Loucy (cell line): Measurements from ENCODE around the gene PTPRN2.

Experiments used
- H2AFZ ChIP-seq: fragments of 200-600 bp; sonication (generic); 2 replicates; pipeline ENCODE4 v1.6.0; 2016; ENCODE audit warnings: antibody characterized with exemption, mild to moderate bottlenecking, low read length, moderate library complexity
- H3F3A ChIP-seq: fragments of 200-600 bp; 2 replicates; pipeline ENCODE4 v1.6.0; 2016; ENCODE audit warnings: antibody characterized with exemption, low read depth, mild to moderate bottlenecking
- H3K27me3 ChIP-seq: fragments of 200-600 bp; sonication (generic); 2 replicates; pipeline ENCODE4 v1.6.1; 2014; ENCODE audit warnings: low read length, mild to moderate bottlenecking; ENCODE audit not compliant: insufficient read depth, poor library complexity, severe bottlenecking
- H3K36me3 ChIP-seq: fragments of 200-600 bp; sonication (generic); 2 replicates; pipeline ENCODE4 v1.6.1; 2016; ENCODE audit warnings: low read length; ENCODE audit not compliant: insufficient read depth
- H3K4me1 ChIP-seq: fragments of 200-600 bp; sonication (generic); 2 replicates; pipeline ENCODE4 v1.5.1; 2014; ENCODE audit warnings: low read length, mild to moderate bottlenecking; ENCODE audit not compliant: insufficient read depth, poor library complexity, severe bottlenecking
- H3K4me2 ChIP-seq: fragments of 200-600 bp; sonication (generic); 2 replicates; pipeline ENCODE4 v1.6.0; 2014; ENCODE audit warnings: antibody characterized with exemption, low read length, low read depth, mild to moderate bottlenecking; ENCODE audit not compliant: poor library complexity, severe bottlenecking
- H3K4me3 ChIP-seq: fragments of 200-600 bp; sonication (generic); 2 replicates; pipeline ENCODE4 v1.5.1; 2014; ENCODE audit warnings: low read length, mild to moderate bottlenecking, mixed read lengths; ENCODE audit not compliant: poor library complexity, severe bottlenecking
- H3K79me2 ChIP-seq: fragments of 200-600 bp; sonication (generic); 2 replicates; pipeline ENCODE4 v1.6.1; 2014; ENCODE audit warnings: low read length; ENCODE audit not compliant: insufficient read depth
- H3K9ac ChIP-seq: fragments of 200-600 bp; sonication (generic); 2 replicates; pipeline ENCODE4 v1.6.0; 2014; ENCODE audit warnings: mild to moderate bottlenecking, low read depth, low read length, moderate library complexity; ENCODE audit not compliant: poor library complexity, severe bottlenecking
- H3K9me2 ChIP-seq: fragments of 200-600 bp; sonication (generic); replicated peaks from 2 replicates; pipeline ENCODE4 v1.6.1; 2016; ENCODE audit warnings: low read depth, low read length, mixed read lengths
- H3K9me3 ChIP-seq: fragments of 200-600 bp; sonication (generic); 2 replicates; pipeline ENCODE4 v1.6.1; 2014; ENCODE audit warnings: mild to moderate bottlenecking, antibody characterized with exemption, low read length, low read depth; ENCODE audit not compliant: insufficient read depth
- H4K20me1 ChIP-seq: fragments of 200-600 bp; sonication (generic); 2 replicates; pipeline ENCODE4 v1.6.0; 2014; ENCODE audit warnings: antibody characterized with exemption, low read length, mild to moderate bottlenecking; ENCODE audit not compliant: insufficient read depth, poor library complexity, severe bottlenecking
- CTCF ChIP-seq: fragments of 200-600 bp; sonication (generic); conservative IDR thresholded peaks from 2 replicates; pipeline ENCODE4 v1.5.1; 2014; ENCODE audit warnings: mild to moderate bottlenecking, antibody characterized with exemption, low read length
- EZH2phosphoT487 ChIP-seq: fragments of 200-600 bp; IDR thresholded peaks from 2 replicates; pipeline ENCODE4 v1.6.1; 2018; ENCODE audit warnings: antibody characterized with exemption, mild to moderate bottlenecking, moderate library complexity, borderline replicate concordance

The PTPRN2 gene

GRCh38 chr7:157519246-157519645, 1068.4 kb downstream of the PTPRN2 start:
- Histone ChIP-seq H3K9me2 (no peaks in the 10 kb centered on the region), H3K36me3 (no peaks in the 10 kb centered on the region), H3K9ac (no peak overlapping the region), H3F3A (no peaks in the 10 kb centered on the region), H2AFZ (no peak overlapping the region), H3K4me2 (no peak overlapping the region), H3K4me3 (no peak overlapping the region), H3K79me2 (no peaks in the 10 kb centered on the region), H3K9me3 (no peaks in the 10 kb centered on the region), H3K27me3 (no peaks in the 10 kb centered on the region), H3K4me1 (no peaks in the 10 kb centered on the region), H4K20me1 (no peaks in the 10 kb centered on the region)
- TF ChIP-seq EZH2phosphoT487 (no peak), CTCF (no peak)

- no peak overlapping the region for H3K9ac ChIP-seq
- no peaks in the 10 kb centered on the region for H4K20me1 ChIP-seq
- H3K4me1 ChIP-seq, result no peaks in the 10 kb centered on the region
- no peaks in the 10 kb centered on the region for H3K9me2 ChIP-seq
- H3K9me3 ChIP-seq, result no peaks in the 10 kb centered on the region
- no peak overlapping the region for H3K4me3 ChIP-seq
- no peaks in the 10 kb centered on the region for H3K36me3 ChIP-seq
- no peak for TF ChIP-seq EZH2phosphoT487
- no peak for TF ChIP-seq CTCF
- H3K79me2 ChIP-seq, result no peaks in the 10 kb centered on the region
- no peaks in the 10 kb centered on the region for H3K27me3 ChIP-seq
- no peak overlapping the region for H3K4me2 ChIP-seq
- H3F3A ChIP-seq, result no peaks in the 10 kb centered on the region
- no peak overlapping the region for H2AFZ ChIP-seq
Measured at GRCh38 chr7:157518514-157519175, 1069.0 kb downstream of the PTPRN2 start.

GRCh38 chr7:157517782-157518513, 1069.7 kb downstream of the PTPRN2 start:
- Histone ChIP-seq H3K36me3 (no peaks in the 10 kb centered on the region), H2AFZ (no peak overlapping the region), H3K4me3 (no peak overlapping the region), H3F3A (no peaks in the 10 kb centered on the region), H3K4me1 (no peaks in the 10 kb centered on the region), H3K9ac (no peak overlapping the region), H3K9me3 (no peaks in the 10 kb centered on the region), H3K9me2 (no peaks in the 10 kb centered on the region), H4K20me1 (no peaks in the 10 kb centered on the region), H3K4me2 (no peak overlapping the region), H3K27me3 (no peaks in the 10 kb centered on the region), H3K79me2 (no peaks in the 10 kb centered on the region)
- TF ChIP-seq EZH2phosphoT487 (no peak), CTCF (no peak)
